Measurements from ENCODE around the gene CCNY.

CCNY gene

GRCh38 chr10:35359056-35359455, 22.7 kb downstream of the CCNY start:
- DNase-seq: no peak

- no peak for DNase-seq
Observed at GRCh38 chr10:35359873-35360272, 23.6 kb downstream of the CCNY start.

- no peak for DNase-seq
Observed at GRCh38 chr10:35362701-35363350, 26.5 kb downstream of the CCNY start.

- DNase-seq: no peak
Observed at GRCh38 chr10:35363587-35363986, 27.3 kb downstream of the CCNY start.

GRCh38 chr10:35364808-35365207, 28.5 kb downstream of the CCNY start:
- no peak for DNase-seq

DNA sequence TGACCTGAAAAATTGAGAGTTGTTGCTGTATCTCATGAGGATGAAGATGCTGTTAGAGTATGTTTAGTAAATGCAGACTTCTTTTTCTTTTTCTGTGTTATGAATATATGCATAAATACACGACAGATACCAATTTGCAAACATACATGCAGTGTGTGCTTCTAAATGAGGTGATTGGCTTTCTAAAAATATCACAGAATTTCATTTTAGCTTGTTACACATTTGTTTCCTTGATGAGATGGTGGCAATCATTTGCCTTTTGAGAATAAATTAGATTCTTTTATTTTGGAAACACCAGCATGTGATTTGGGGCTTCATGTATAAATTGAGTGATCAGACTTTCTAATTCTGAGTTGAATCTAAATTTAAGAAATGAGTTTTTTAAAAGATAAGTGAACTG, 29.7 kb downstream of the CCNY start:
- no peak for DNase-seq

- no peak for DNase-seq
Observed at GRCh38 chr10:35367107-35367859, 31.0 kb downstream of the CCNY start.

DNA sequence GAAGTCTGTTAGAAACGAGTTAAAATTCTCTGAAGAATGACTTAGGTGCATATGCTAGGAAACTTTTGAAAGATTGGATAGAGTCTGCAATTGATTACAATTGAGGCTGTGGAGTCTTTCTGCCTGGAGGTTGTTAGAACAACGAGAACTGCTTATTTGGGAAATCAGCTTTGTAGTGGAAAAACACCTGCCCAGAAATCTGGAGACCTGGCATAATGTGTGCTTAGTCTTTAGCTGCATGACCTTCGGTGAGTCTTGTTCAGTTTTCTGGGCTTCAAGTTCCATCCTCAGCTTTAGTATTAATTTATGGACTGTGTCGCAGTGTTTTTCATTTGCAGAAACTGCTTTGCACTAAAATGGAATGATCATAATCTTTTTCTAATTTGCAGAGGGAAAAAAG, 31.7 kb downstream of the CCNY start:
- no peak for DNase-seq

GRCh38 chr10:35368485-35369048, 32.3 kb downstream of the CCNY start:
- DNase-seq: no peak

DNA sequence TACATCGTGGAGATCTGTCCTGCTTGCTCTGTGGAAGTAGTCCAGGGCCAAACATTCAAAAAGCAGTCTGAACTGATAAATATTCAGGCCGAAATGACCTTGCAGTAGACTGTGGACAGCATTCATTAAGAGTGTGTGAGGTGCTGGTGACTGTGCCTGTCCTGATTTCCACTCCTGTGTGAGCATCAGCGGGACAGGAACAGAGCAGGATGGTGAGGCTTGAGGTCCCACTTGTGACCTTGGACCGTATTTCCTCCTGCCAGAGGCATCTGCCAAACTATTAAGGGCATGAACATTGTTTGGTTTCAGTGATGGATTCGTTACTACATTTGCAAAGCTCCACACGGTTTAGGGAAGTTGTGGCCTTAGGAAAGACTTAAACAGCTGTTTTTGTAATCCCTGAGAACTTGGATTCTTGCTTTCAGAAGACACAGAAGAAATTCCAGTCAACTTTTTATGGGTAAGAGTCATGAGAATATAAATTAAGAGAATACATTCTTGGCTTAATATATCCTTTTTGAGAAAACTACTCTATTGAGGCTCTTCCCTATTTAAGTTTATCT, 32.8 kb downstream of the CCNY start:
- DNase-seq: no peak

GRCh38 chr10:35371731-35372130, 35.4 kb downstream of the CCNY start:
- no peak for DNase-seq

- DNase-seq: no peak
Observed at GRCh38 chr10:35372329-35372728, 36.0 kb downstream of the CCNY start.

GRCh38 chr10:35375091-35375765, 38.9 kb downstream of the CCNY start:
- no peak for DNase-seq

DNA sequence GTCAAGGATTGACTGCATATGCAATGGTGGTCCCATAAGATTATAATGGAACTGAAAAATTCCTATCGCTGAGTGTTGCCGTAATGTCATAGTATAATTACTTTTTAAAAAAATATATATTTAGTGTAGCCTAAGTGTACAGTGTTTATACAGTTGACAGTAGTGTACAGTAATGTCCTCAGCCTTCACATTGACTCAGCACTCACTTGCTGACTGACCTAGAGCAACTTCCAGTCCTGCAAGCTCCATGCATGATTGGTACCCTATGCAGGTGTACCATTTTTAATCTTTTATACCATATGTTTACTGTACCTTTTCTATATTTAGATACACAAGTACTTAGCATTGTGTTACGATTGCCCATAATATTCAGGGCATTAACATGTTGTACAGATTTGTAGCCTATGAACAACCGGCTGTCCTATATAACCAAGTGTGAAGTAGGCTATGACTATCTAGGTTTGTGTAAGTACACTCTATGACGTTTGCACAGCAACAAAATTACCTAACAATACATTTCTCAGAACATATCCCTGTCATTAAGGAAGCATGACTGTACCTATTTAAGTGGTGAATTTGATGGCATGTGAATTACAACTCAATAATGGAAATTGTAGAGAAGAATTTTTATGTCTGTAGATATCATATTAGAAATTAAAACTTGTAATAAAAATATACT, 40.9 kb downstream of the CCNY start:
- DNase-seq: no peak

GRCh38 chr10:35378541-35379210, 42.4 kb downstream of the CCNY start:
- no peak for DNase-seq

DNA sequence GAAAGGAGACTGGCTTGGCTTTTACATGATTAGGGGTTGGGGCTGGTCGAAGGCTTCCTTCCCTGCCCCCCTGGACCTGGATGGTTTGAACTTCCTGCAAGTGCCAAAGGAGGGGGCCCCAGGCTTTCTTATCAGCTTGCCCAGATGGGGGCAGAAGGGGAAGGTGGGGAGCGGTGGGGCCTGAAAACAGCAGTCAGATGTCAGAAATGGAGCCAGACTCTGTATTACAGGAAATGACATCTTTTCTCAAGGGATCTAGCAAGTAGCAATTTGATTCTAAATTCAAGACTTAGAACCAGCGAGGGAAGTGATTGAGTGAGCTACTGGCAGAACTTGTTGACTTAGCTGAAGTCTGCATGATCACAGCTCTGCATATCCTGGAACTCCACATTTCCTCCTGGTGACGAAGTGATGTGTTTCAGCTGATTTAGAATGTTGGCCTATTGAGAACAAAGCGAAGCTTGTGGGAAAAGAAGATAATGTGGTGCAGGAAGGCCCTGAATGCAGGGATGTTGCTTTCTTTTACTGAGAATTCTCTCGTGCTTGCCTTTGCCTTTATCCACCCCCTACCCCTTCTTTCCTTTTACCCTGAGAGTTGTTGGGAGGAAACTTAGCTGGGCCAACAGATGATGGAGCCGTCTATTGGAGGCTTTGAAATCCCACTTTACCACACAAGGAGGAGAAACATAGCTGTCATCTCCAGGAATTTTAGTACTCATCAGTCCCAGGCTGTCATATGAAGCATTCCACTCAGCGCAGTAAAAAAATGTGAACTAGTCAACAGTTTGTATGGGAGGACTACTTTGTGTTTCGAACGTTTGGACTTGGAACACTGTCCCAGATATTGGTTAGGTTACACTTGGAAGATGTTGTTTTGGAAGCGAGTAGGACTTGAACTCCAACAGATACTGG, 43.2 kb downstream of the CCNY start:
- no peak for DNase-seq

DNA sequence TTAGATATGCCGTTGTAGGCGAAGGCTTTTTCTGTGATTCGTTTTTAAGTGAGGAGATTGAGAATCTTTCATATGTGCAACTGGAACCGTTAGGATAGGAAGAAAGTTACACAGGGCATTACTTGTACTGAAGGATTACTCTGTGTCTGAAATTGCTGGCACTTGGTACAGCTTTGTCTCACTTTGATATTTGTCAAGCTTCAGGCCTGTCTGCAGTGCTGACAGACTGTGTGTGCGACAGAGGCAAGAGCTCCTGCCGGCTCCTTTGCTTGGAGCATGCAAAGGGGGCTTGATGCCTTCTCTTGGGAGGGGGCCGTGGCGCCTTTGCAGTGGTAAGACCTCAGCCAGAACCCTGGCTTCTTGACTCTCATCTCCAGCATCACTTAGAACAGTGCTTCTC, 45.8 kb downstream of the CCNY start:
- no peak for DNase-seq

- DNase-seq: no peak
Observed at GRCh38 chr10:35384265-35384868, 48.1 kb downstream of the CCNY start.

- DNase-seq: no peak
Observed at GRCh38 chr10:35386594-35387174, 50.4 kb downstream of the CCNY start.

GRCh38 chr10:35387768-35388167, 51.5 kb downstream of the CCNY start:
- DNase-seq: no peak
